G401.6 (cell line): Measurements from ENCODE around the gene COMMD4.
A peak's percentile ranks its signal among the peaks of the same experiment; 100 is the strongest.
"Not testable (repeated sequence)": the region's sequence is repeated elsewhere in the genome, so short reads cannot be mapped to it uniquely, and the experiment has no call there.

ENCODE experiments used
- FAIRE-seq: peaks from 2 replicates; lab custom pipeline; 2012; peaks lifted over from hg19 to GRCh38; lab: Jason Lieb, UNC

Gene COMMD4

DNA sequence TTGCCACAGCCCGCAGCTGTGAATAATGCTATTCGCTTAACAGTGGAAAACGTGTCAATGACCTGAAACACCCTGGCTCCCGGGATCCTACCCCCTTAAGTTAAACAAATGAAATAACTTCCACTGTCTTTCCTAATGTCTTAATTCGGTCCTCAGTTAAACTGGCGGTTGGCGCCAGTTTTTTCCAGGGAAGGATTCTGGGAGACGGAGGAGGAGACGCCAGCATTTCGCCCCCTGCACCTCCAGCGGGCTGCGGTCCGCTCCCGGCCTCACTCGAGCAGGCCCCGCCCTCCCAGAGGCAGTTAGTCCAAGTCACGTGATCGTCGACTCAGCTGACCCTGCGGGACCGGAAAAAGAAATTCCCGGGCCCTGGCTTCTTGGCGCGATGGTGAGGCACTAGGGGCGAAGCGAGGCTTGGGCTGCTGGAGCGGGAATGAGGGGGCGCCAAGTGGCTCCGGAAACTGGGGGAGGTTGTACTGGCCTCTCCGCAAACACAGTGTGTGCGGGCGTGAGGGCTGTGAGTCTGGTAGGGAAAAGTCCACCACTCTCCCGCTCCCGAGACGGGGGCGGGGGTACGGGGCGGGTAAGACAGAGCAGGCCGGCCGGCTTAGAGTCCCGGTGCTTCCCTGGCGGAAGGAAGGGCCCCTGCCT is at the start of gene COMMD4:
Gene COMMD4, plus strand, starts transcription at position 359 of the 651 bp plus-strand sequence. Its CDS starts 27 bp downstream, at position 386.
- FAIRE-seq = peak; percentile 96

- FAIRE-seq = not testable (repeated sequence)
Observed at GRCh38 chr15:75293660-75294059, 42.2 kb upstream of the COMMD4 start.

- FAIRE-seq = not testable (repeated sequence)
Observed at GRCh38 chr15:75298541-75299310, 37.1 kb upstream of the COMMD4 start.

DNA sequence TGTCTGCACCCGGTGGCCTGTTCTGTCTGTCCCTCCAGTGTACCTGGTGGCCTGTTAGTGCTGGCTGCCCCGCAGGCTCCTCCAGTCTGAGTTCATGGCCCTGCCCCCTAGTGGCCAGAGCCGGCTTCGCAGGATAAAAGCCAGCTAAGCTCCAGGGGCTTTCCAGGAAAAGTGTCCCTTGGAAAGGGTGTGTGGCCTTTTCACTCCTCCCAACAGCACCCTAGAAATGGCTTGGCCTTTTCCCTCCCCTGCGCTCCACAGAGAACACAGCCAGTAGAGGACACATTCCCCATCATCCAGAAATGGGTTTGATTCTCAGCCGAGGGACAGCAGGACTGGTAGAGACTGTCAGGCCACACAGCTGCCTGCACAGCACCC is 36.6 kb upstream of the COMMD4 start:
- not testable (repeated sequence) for FAIRE-seq

GRCh38 chr15:75300026-75300425 is 35.8 kb upstream of the COMMD4 start:
- FAIRE-seq = not testable (repeated sequence)

GRCh38 chr15:75302318-75302717 is 33.5 kb upstream of the COMMD4 start:
- no peak for FAIRE-seq

DNA sequence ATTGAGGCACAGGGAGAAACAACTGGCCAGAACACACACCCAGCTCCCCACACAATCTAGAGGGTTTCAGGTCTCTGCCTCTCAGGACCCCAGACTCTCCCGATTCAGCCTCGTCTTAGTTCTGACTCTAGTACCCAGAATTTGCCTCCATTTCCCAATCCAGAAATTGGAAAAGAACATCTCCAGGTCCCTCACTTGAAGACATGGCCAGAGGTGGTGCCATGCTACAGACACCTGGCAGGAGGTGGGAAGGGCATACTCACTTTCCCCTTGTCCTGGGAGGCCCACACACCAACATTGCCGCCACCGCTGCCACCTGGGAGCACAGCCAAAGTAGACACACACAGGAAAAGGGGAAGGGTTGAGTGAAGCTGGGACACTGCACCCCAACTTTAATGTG is 33.1 kb upstream of the COMMD4 start:
- FAIRE-seq = not testable (repeated sequence)

GRCh38 chr15:75306188-75306587 is 29.7 kb upstream of the COMMD4 start:
- no peak for FAIRE-seq

DNA sequence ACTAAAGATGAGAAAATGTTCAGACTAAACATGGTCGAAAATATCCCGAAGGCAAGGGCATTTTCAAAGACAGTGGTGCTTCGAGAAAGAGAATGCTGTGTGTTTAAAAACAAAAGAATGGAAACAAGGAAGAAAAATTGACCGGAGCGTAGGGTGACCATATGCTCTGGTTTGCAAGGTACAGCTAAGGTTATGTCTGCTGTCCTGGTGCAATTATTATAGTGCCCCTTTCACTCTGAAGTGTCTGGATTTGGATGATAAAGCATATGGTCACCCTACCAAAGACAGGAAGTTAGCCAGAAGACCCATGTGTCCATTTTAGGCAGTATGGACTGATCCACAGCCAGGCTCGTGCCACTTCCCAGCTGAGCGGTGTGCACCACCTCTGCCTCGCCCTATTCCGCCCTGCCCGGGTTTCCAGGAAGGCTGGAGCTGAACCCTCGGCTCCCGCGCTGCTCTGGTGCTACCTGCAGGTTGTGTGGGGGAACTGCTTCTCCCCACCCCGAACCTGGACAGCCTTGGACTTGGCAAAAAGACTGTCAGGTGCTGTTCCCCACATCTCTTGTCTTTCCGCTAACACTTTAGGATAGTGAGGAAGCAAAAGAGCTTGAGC is 28.0 kb upstream of the COMMD4 start:
- no peak for FAIRE-seq

GRCh38 chr15:75309711-75310110 is 26.2 kb upstream of the COMMD4 start:
- FAIRE-seq = no peak

GRCh38 chr15:75312548-75312947 is 23.3 kb upstream of the COMMD4 start:
- not testable (repeated sequence) for FAIRE-seq

- no peak for FAIRE-seq
Observed at GRCh38 chr15:75313116-75313845, 22.6 kb upstream of the COMMD4 start.

GRCh38 chr15:75314552-75315290 is 21.1 kb upstream of the COMMD4 start:
- FAIRE-seq = no peak

DNA sequence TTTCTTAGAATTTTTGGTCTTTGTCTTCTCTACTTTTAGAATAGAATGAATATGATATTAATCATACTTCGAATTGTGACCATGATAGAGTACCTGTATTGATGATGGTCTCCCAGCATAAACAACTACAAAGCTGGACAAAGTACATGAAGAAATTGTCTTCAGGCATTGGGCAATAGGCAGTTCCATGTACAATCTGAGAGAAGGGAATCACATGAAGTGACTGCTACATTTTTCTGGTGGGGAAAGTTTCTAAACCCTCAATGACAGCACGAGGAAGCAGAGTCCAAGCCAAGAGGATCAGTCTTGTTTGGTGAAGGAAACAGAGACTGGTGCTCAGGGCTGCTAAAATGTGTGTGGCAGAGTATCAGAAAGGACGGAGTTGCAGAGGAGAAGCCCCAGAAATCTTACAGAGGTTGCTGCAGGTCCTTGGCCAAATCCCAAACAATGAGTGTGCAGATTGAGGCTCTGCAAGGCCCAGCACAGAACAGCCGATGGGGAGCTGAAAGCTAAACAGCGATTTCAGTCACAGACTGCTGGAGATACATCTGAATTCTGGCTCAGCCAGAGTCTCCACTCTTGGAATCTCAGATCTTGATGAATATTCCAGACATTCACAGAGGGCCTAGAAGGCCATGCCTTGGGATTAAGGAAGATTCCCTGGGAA is 16.5 kb upstream of the COMMD4 start:
- not testable (repeated sequence) for FAIRE-seq

- no peak for FAIRE-seq
Observed at GRCh38 chr15:75321711-75322110, 14.2 kb upstream of the COMMD4 start.

- FAIRE-seq = no peak
Observed at GRCh38 chr15:75325922-75326321, 9.9 kb upstream of the COMMD4 start.

GRCh38 chr15:75327005-75327404 is 8.9 kb upstream of the COMMD4 start:
- FAIRE-seq = no peak

DNA sequence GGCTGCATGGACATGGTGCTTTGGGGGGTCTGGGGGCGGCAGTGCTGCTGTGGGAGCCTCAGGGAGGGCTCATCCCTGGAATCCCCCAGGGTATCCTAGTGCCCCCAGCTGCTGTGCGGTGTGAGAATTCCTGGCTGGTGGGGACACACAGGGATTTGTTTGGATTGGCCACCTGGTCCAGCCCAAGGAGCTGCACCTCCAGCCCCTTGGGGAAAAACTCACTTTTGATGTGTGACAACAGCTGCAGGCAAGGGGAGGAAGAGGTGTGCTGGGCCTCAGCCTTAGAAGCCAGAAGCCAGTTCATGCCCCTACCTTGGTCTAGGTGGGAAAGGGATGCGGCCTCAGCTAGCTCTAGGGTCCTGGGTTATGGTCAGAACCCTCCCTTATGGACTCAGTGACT is 8.4 kb upstream of the COMMD4 start:
- no peak for FAIRE-seq

- no peak for FAIRE-seq
Observed at GRCh38 chr15:75328493-75329314, 7.2 kb upstream of the COMMD4 start.

GRCh38 chr15:75329571-75329970 is 6.3 kb upstream of the COMMD4 start:
- no peak for FAIRE-seq
